ENCODE data around the gene SLC13A2. TPM values are rescaled to one million over a fixed set of nuclear protein-coding genes. Genes with fewer than 3 reads are reported as not detected.

The SLC13A2 gene
- total and polyA plus RNA-seq, 7 donors: under 0.01 to 29.1 (median 9.9) TPM; not detected in 3

DNA sequence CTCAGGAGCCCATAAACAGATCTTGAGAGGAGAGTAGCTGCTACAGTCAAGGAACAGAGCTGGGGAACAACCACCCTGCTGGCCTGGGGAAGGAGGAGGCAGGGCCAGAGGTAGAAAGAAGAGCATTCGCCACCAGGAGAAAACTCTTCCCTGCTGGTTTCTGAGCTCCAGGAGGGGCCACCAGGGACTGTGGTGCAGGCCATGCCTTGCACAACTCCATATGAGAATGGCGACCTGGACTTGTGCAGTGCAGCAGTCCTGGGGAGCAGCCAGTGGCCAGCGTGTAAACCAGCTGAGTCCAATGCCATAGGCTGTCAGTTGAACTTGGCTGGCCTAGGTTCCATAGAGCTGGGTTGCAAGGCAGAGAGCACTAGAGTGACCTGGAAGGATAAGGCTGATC is 11.6 kb downstream of the SLC13A2 start:
- no peak for DNase-seq
- Histone ChIP-seq H3K36me3 (no peaks in the 10 kb centered on the region), H3K27me3 (no peaks in the 10 kb centered on the region), H3K27ac (no peak overlapping the region), H3K4me1 (no peaks in the 10 kb centered on the region), H3K9me3 (no peaks in the 10 kb centered on the region), H3K4me3 (no peak overlapping the region)
- TF ChIP-seq, protein P1, sequence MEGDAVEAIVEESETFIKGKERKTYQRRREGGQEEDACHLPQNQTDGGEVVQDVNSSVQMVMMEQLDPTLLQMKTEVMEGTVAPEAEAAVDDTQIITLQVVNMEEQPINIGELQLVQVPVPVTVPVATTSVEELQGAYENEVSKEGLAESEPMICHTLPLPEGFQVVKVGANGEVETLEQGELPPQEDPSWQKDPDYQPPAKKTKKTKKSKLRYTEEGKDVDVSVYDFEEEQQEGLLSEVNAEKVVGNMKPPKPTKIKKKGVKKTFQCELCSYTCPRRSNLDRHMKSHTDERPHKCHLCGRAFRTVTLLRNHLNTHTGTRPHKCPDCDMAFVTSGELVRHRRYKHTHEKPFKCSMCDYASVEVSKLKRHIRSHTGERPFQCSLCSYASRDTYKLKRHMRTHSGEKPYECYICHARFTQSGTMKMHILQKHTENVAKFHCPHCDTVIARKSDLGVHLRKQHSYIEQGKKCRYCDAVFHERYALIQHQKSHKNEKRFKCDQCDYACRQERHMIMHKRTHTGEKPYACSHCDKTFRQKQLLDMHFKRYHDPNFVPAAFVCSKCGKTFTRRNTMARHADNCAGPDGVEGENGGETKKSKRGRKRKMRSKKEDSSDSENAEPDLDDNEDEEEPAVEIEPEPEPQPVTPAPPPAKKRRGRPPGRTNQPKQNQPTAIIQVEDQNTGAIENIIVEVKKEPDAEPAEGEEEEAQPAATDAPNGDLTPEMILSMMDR (IDR thresholded peaks at IDR 0.05): no peak
- TF ChIP-seq POLR2AphosphoS5 (IDR thresholded peaks at IDR 0.05) (no peak), POLR2A (IDR thresholded peaks at IDR 0.05) (no peak), EP300 (IDR thresholded peaks at IDR 0.05) (no peak)
- 89 to 98% methylated on average over 3 of the region's 3 CpGs for WGBS, 2 donors
- intact Hi-C loops (cut with DNase I): no loop called here

DNA sequence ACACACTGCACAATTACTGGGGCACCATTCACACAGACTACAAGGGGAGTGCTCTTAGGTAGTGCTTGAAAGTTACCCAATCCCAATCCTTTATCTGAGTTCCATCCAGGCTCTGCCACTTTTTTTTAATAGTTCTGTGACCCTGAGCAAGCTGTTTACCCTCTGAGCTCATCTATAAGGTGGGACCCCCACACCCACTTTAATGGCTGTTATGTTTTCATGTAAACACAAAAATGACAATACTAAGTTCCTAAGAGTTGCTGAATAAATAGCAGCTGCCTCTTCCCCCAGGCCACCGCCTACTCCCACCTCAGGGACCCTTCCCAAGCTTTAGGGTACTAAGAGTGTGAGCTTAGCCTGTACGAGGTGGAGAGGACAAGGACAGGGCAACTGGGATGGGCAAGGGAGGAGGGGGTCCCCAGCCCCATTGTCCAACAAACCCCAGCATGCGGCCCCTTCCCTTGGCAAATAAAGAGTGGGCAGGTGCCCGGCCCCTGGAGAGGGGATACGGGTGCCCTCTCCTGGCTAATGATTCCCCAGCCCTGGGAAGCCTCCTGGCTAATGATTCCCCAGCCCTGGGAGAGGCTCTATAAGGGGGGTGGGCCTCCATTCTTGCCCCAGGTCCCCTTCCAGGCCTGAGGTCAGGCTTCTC is 14.6 kb downstream of the SLC13A2 start:
- no peaks in the 10 kb centered on the region for H3K27me3 ChIP-seq
- 16 to 61% methylated on average over 5 of the region's 5 CpGs for WGBS, 2 donors
- no peak for DNase-seq

DNA sequence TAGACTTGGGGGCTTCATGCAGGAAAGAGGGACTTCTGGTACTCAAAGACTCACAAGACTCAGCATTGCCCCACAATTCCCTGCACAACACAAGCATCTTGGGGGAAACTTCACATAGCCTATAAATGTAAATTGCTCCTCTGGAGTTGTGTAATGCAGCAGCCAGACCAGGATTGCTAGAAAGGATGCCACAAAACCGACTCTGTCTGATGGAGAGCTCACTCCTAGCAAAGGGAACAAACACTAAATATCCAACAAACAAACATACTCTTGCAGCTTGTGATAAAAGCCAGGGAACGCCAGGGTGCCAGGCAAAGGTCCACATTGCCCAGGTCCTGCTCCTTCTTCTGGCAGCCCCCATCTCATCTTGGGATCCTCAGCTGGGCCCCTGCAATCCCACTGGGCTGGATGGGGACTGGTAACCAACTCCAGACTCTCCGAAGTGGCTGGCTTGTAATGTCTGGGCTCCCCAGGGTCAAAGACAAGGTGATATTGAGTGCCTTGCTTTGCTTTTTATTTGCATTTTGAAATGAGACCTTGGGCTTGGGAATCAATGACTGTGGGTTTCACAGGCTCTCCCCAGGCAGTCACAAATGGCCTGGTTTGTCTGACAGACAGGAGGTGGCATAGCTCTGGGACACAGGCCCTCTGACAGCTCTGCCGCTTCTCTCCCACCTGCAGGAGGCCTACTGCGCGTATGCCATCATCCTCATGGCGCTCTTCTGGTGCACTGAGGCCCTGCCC is 15.3 kb downstream of the SLC13A2 start:
- Histone ChIP-seq H3K27ac (no peak overlapping the region), H3K9me3 (no peaks in the 10 kb centered on the region), H3K36me3 (no peaks in the 10 kb centered on the region), H3K4me1 (no peaks in the 10 kb centered on the region), H3K27me3 (no peaks in the 10 kb centered on the region), H3K4me3 (no peak overlapping the region)
- intact Hi-C loops (cut with DNase I): no loop called here
- WGBS, 2 donors: 64 to 78% methylated on average over 7 of the region's 7 CpGs
- DNase-seq: no peak
- TF ChIP-seq, protein P1 (IDR thresholded peaks at IDR 0.05): no peak
- TF ChIP-seq EP300 (IDR thresholded peaks at IDR 0.05) (no peak), POLR2AphosphoS5 (IDR thresholded peaks at IDR 0.05) (no peak), POLR2A (IDR thresholded peaks at IDR 0.05) (no peak)

More for the DNA sequence above, 14.6 kb downstream of the SLC13A2 start:
- intact Hi-C loops (cut with DNase I): no loop called here
- H3K9me3 ChIP-seq: no peaks in the 10 kb centered on the region
- no peak for TF ChIP-seq EP300 (IDR thresholded peaks at IDR 0.05)
- TF ChIP-seq POLR2A (IDR thresholded peaks at IDR 0.05): no peak
- TF ChIP-seq POLR2AphosphoS5 (IDR thresholded peaks at IDR 0.05): no peak
- no peak overlapping the region for H3K27ac ChIP-seq
- H3K4me1 ChIP-seq: no peaks in the 10 kb centered on the region
- no peak overlapping the region for H3K4me3 ChIP-seq
- H3K36me3 ChIP-seq: no peaks in the 10 kb centered on the region

DNA sequence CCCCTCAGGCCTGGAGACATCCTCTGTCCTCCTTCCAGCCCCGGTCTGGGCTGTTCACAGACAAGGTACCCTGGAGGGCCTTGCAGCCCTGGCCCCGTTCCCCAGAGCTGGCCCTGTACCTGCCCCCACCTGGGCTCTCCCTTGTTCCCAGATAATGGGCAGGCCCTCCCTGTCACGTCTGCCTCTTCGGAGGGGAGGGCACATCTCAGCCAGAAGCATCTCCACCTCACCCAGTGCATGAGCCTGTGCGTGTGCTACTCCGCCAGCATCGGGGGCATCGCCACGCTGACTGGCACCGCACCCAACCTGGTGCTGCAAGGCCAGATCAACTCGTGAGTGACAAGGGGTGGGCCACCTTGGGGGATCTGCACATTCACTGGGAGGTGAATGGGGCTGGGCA is 17.8 kb downstream of the SLC13A2 start:
- WGBS, 2 donors: 90 to 93% methylated on average over 11 of the region's 11 CpGs
- Histone ChIP-seq H3K27me3 (peaks cover 0 to 8% (median 0%) of the 10 kb centered on the region in 3 donors), H3K27ac (no peak overlapping the region), H3K9me3 (no peaks in the 10 kb centered on the region), H3K4me1 (no peaks in the 10 kb centered on the region), H3K36me3 (no peaks in the 10 kb centered on the region), H3K4me3 (no peak overlapping the region)
- TF ChIP-seq, protein P1 (IDR thresholded peaks at IDR 0.05): no peak
- TF ChIP-seq POLR2AphosphoS5 (IDR thresholded peaks at IDR 0.05): no peak
- no peak for TF ChIP-seq EP300 (IDR thresholded peaks at IDR 0.05)
- no peak for TF ChIP-seq POLR2A (IDR thresholded peaks at IDR 0.05)
- intact Hi-C loops (cut with DNase I): no loop called here
- no peak for DNase-seq

DNA sequence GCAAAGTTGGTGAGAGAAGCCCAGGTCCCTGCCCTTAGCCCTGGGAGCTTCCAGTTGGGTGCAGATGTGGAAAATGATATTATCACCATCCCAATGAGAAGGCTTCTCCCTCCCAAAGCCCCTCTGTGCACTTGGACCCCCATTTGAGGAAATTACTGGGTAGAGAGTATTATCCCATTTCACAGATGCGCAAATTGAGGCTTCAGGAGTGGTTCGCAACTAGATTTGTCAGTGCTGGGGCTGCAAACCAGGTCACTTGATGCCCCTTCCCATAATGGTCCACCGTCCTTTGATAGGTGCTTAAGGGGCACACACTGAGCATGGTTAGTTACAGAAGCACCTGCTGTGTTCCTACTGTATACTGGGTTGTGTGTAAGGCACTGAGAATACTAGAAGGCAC is 18.4 kb downstream of the SLC13A2 start:
- Histone ChIP-seq H3K27me3 (peaks cover 0 to 8% (median 0%) of the 10 kb centered on the region in 3 donors), H3K9me3 (no peaks in the 10 kb centered on the region), H3K27ac (no peak overlapping the region), H3K4me3 (no peak overlapping the region), H3K4me1 (no peaks in the 10 kb centered on the region), H3K36me3 (no peaks in the 10 kb centered on the region)
- intact Hi-C loops (cut with DNase I): no loop called here
- 95 to 98% methylated on average over 3 of the region's 3 CpGs for WGBS, 2 donors
- DNase-seq: no peak
- no peak for TF ChIP-seq EP300 (IDR thresholded peaks at IDR 0.05)
- TF ChIP-seq, protein P1 (IDR thresholded peaks at IDR 0.05): no peak
- TF ChIP-seq POLR2AphosphoS5 (IDR thresholded peaks at IDR 0.05): no peak

Data from sigmoid colon (tissue), 7 donors.